ENCODE results near the gene C16orf95.

The C16orf95 gene

GRCh38 chr16:87306516-87306915 lies 10.7 kb downstream of the C16orf95 start:
- no peak overlapping the region for H3K27ac ChIP-seq (ENCODE audit: low read depth, low read length)
- no peak overlapping the region for H3K4me3 ChIP-seq (ENCODE audit: low read depth in 1 of 5, low read length in 5 of 5)
- H3K9me3 ChIP-seq (ENCODE audit: control insufficient read depth in 5 of 5, low read length in 5 of 5) = peaks cover 0 to 4% (median 0%) of the 10 kb centered on the region in 5 donors
- H3K4me1 ChIP-seq (ENCODE audit: control insufficient read depth in 5 of 5, insufficient read depth in 5 of 5, low read length in 5 of 5) = no peaks in the 10 kb centered on the region
- H3K9ac ChIP-seq (ENCODE audit: low read length in 5 of 5) = no peak overlapping the region
- H3K36me3 ChIP-seq (ENCODE audit: control insufficient read depth in 5 of 5, insufficient read depth in 5 of 5, low read length in 5 of 5) = no peaks in the 10 kb centered on the region
- no peaks in the 10 kb centered on the region for H3K27me3 ChIP-seq (ENCODE audit: control insufficient read depth in 5 of 5, insufficient read depth in 4 of 5, low read length in 5 of 5)

GRCh38 chr16:87305505-87306391 lies 11.4 kb downstream of the C16orf95 start:
- Histone ChIP-seq H3K36me3 (ENCODE audit: control insufficient read depth in 5 of 5, insufficient read depth in 5 of 5, low read length in 5 of 5) (no peaks in the 10 kb centered on the region), H3K4me3 (ENCODE audit: low read depth in 1 of 5, low read length in 5 of 5) (no peak overlapping the region), H3K27ac (ENCODE audit: low read depth, low read length) (no peak overlapping the region), H3K4me1 (ENCODE audit: control insufficient read depth in 5 of 5, insufficient read depth in 5 of 5, low read length in 5 of 5) (no peaks in the 10 kb centered on the region), H3K9ac (ENCODE audit: low read length in 5 of 5) (no peak overlapping the region), H3K27me3 (ENCODE audit: control insufficient read depth in 5 of 5, insufficient read depth in 4 of 5, low read length in 5 of 5) (no peaks in the 10 kb centered on the region), H3K9me3 (ENCODE audit: control insufficient read depth in 5 of 5, low read length in 5 of 5) (peaks cover 0 to 4% (median 0%) of the 10 kb centered on the region in 5 donors)

DNA sequence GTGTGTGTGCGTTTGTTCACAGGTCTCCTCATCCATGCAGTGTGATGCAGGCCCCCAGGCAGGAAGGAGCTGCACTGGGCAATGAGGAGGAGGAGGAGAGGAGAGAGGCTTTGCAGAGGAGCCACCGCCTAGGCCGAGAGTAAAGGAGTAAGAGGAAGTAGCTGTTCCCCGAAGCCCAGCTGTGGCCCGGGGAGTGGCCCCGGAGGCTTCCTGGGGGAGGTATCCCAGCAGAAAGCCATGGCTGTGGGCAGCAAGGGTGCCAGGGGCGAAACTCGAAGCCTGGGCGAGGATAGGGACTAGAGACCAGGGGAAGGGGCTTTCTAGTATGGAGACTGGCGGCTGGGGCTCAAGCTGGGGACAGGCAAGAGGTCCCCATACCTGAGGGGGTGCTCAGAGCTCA lies 12.2 kb downstream of the C16orf95 start:
- peaks cover 0 to 4% (median 0%) of the 10 kb centered on the region in 5 donors for H3K9me3 ChIP-seq (ENCODE audit: control insufficient read depth in 5 of 5, low read length in 5 of 5)
- H3K36me3 ChIP-seq (ENCODE audit: control insufficient read depth in 5 of 5, insufficient read depth in 5 of 5, low read length in 5 of 5) = no peaks in the 10 kb centered on the region
- no peak overlapping the region for H3K27ac ChIP-seq (ENCODE audit: low read depth, low read length)
- no peaks in the 10 kb centered on the region for H3K4me1 ChIP-seq (ENCODE audit: control insufficient read depth in 5 of 5, insufficient read depth in 5 of 5, low read length in 5 of 5)
- no peak overlapping the region for H3K4me3 ChIP-seq (ENCODE audit: low read depth in 1 of 5, low read length in 5 of 5)
- no peak overlapping the region for H3K9ac ChIP-seq (ENCODE audit: low read length in 5 of 5)
- H3K27me3 ChIP-seq (ENCODE audit: control insufficient read depth in 5 of 5, insufficient read depth in 4 of 5, low read length in 5 of 5) = no peaks in the 10 kb centered on the region

GRCh38 chr16:87303962-87304521 lies 13.2 kb downstream of the C16orf95 start:
- H3K27ac ChIP-seq (ENCODE audit: low read depth, low read length) = no peak overlapping the region
- no peaks in the 10 kb centered on the region for H3K4me1 ChIP-seq (ENCODE audit: control insufficient read depth in 5 of 5, insufficient read depth in 5 of 5, low read length in 5 of 5)
- peaks cover 0 to 4% (median 0%) of the 10 kb centered on the region in 5 donors for H3K9me3 ChIP-seq (ENCODE audit: control insufficient read depth in 5 of 5, low read length in 5 of 5)
- no peak overlapping the region for H3K4me3 ChIP-seq (ENCODE audit: low read depth in 1 of 5, low read length in 5 of 5)
- H3K27me3 ChIP-seq (ENCODE audit: control insufficient read depth in 5 of 5, insufficient read depth in 4 of 5, low read length in 5 of 5) = no peaks in the 10 kb centered on the region
- H3K9ac ChIP-seq (ENCODE audit: low read length in 5 of 5) = no peak overlapping the region
- peaks cover 0 to 4% (median 0%) of the 10 kb centered on the region in 5 donors for H3K36me3 ChIP-seq (ENCODE audit: control insufficient read depth in 5 of 5, insufficient read depth in 5 of 5, low read length in 5 of 5)

- Histone ChIP-seq H3K36me3 (ENCODE audit: control insufficient read depth in 5 of 5, insufficient read depth in 5 of 5, low read length in 5 of 5) (peaks cover 0 to 5% (median 0%) of the 10 kb centered on the region in 5 donors), H3K27ac (ENCODE audit: low read depth, low read length) (no peak overlapping the region), H3K9me3 (ENCODE audit: control insufficient read depth in 5 of 5, low read length in 5 of 5) (no peaks in the 10 kb centered on the region), H3K9ac (ENCODE audit: low read length in 5 of 5) (no peak overlapping the region), H3K27me3 (ENCODE audit: control insufficient read depth in 5 of 5, insufficient read depth in 4 of 5, low read length in 5 of 5) (no peaks in the 10 kb centered on the region), H3K4me3 (ENCODE audit: low read depth in 1 of 5, low read length in 5 of 5) (no peak overlapping the region), H3K4me1 (ENCODE audit: control insufficient read depth in 5 of 5, insufficient read depth in 5 of 5, low read length in 5 of 5) (no peaks in the 10 kb centered on the region)
These were observed 13.7 kb downstream of the C16orf95 start for GRCh38 chr16:87303431-87303930.

GRCh38 chr16:87298857-87299465 lies 18.2 kb downstream of the C16orf95 start:
- Histone ChIP-seq H3K27me3 (ENCODE audit: control insufficient read depth in 5 of 5, insufficient read depth in 4 of 5, low read length in 5 of 5) (no peaks in the 10 kb centered on the region), H3K36me3 (ENCODE audit: control insufficient read depth in 5 of 5, insufficient read depth in 5 of 5, low read length in 5 of 5) (peaks cover 0 to 5% (median 0%) of the 10 kb centered on the region in 5 donors), H3K4me3 (ENCODE audit: low read depth in 1 of 5, low read length in 5 of 5) (no peak overlapping the region), H3K9me3 (ENCODE audit: control insufficient read depth in 5 of 5, low read length in 5 of 5) (no peaks in the 10 kb centered on the region), H3K4me1 (ENCODE audit: control insufficient read depth in 5 of 5, insufficient read depth in 5 of 5, low read length in 5 of 5) (peaks cover 0 to 5% (median 0%) of the 10 kb centered on the region in 5 donors), H3K9ac (ENCODE audit: low read length in 5 of 5) (no peak overlapping the region), H3K27ac (ENCODE audit: low read depth, low read length) (no peak overlapping the region)

DNA sequence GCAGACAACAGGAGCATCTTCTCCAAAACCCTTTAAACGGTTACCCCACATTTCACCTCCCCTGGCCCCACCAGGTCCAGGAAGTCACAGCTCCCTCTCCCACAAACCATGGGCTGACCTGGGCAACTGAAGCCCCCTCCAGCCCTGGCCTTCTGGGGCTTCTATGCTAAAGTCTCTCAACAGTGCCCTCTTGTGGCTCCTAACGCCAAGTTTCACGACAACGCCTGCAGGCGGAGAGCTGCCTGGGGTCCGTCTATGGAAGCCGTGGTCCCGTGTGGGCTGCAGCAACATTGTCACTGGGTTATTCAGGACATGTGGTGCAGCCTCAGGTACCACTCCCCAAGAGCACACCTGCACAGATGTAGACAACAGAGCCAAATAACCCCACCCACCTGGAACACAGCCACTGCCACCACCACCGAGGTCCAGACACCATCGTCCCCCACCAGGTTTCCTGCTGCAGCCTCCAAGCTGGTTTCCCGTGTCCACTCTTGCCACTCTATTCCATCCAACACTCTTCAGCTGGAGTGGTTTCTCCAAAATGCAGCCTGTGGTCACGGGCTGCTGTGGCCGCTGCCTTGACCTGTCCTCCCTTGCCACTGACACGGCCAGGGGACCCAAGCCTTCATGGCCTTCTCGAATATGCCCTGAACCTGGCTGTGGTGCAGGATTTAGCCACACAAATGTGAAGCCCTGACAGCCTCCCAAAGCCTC lies 19.1 kb downstream of the C16orf95 start:
- Histone ChIP-seq H3K27me3 (ENCODE audit: control insufficient read depth in 5 of 5, insufficient read depth in 4 of 5, low read length in 5 of 5) (no peaks in the 10 kb centered on the region), H3K4me3 (ENCODE audit: low read depth in 1 of 5, low read length in 5 of 5) (no peak overlapping the region), H3K36me3 (ENCODE audit: control insufficient read depth in 5 of 5, insufficient read depth in 5 of 5, low read length in 5 of 5) (peaks cover 0 to 5% (median 0%) of the 10 kb centered on the region in 5 donors), H3K9me3 (ENCODE audit: control insufficient read depth in 5 of 5, low read length in 5 of 5) (no peaks in the 10 kb centered on the region), H3K4me1 (ENCODE audit: control insufficient read depth in 5 of 5, insufficient read depth in 5 of 5, low read length in 5 of 5) (peaks cover 0 to 5% (median 0%) of the 10 kb centered on the region in 5 donors), H3K27ac (ENCODE audit: low read depth, low read length) (no peak overlapping the region), H3K9ac (ENCODE audit: low read length in 5 of 5) (no peak overlapping the region)

DNA sequence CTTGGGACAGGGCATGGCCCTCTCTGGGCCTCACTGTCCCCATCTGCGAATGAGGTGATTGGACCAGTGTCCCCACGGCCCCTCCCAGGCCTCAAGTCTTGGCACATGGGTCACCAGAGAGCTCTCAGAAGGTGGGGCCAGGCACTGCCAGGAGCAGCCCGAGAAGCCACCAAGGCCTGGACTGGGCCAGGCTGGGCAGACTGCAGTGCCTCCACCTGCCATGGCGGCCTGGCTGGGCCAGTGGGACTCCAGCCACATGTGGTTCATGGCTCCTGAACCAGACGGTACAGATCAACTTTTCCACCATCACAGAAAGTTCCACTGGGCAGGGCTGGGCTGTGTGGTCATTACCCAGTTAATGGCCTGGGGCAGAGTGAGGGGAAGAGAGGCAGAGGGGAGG lies 19.8 kb downstream of the C16orf95 start:
- Histone ChIP-seq H3K27me3 (ENCODE audit: control insufficient read depth in 5 of 5, insufficient read depth in 4 of 5, low read length in 5 of 5) (no peaks in the 10 kb centered on the region), H3K4me3 (ENCODE audit: low read depth in 1 of 5, low read length in 5 of 5) (no peak overlapping the region), H3K9me3 (ENCODE audit: control insufficient read depth in 5 of 5, low read length in 5 of 5) (no peaks in the 10 kb centered on the region), H3K9ac (ENCODE audit: low read length in 5 of 5) (no peak overlapping the region), H3K27ac (ENCODE audit: low read depth, low read length) (no peak overlapping the region), H3K36me3 (ENCODE audit: control insufficient read depth in 5 of 5, insufficient read depth in 5 of 5, low read length in 5 of 5) (peaks cover 0 to 5% (median 0%) of the 10 kb centered on the region in 5 donors), H3K4me1 (ENCODE audit: control insufficient read depth in 5 of 5, insufficient read depth in 5 of 5, low read length in 5 of 5) (peaks cover 0 to 5% (median 0%) of the 10 kb centered on the region in 5 donors)

DNA sequence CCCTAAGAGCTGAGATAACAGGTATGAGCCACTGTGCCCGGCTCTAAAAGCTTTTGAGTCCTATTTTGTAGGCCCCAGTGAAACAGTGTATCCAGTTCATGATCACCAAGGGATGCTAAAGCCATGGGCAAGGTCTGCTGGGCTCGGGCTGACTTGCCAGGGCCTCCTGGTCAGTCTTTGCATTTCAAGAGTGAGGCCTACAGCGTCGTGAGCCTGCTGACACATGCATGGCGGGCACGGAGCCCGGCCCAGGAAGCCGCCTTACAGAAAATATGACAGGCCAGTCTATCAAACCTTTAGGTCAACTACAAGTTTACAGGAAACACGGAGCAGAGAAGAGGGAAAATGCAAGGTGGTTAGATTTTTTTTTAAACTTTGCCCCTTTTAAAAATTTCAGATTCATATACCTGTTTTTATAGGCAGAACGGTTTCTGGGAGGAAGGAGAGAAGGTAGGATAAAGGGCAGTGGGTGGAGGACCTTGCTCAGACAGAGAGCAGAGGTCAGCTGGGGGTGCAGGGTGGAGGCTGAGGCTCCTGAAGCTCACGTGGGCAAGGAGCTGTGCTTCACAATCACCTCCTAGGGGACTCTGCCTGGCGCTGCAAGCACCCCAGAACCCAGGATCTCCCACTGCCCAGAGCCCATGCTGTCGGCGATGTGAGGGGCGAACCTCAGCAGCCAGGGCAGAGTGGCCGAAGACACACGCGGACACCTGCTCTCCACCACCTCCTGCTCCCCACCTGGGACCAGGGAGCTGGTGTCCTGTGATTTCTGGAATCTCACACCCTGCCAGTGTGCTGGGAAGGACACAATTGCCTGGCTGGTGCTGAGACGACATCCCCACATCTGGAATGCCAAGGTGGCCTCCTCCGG lies 21.3 kb downstream of the C16orf95 start:
- Histone ChIP-seq H3K27me3 (ENCODE audit: control insufficient read depth in 5 of 5, insufficient read depth in 4 of 5, low read length in 5 of 5) (no peaks in the 10 kb centered on the region), H3K4me3 (ENCODE audit: low read depth in 1 of 5, low read length in 5 of 5) (no peak overlapping the region), H3K27ac (ENCODE audit: low read depth, low read length) (no peak overlapping the region), H3K9ac (ENCODE audit: low read length in 5 of 5) (no peak overlapping the region), H3K9me3 (ENCODE audit: control insufficient read depth in 5 of 5, low read length in 5 of 5) (peaks cover 0 to 7% (median 0%) of the 10 kb centered on the region in 5 donors), H3K4me1 (ENCODE audit: control insufficient read depth in 5 of 5, insufficient read depth in 5 of 5, low read length in 5 of 5) (peaks cover 0 to 5% (median 0%) of the 10 kb centered on the region in 5 donors), H3K36me3 (ENCODE audit: control insufficient read depth in 5 of 5, insufficient read depth in 5 of 5, low read length in 5 of 5) (peaks cover 0 to 5% (median 0%) of the 10 kb centered on the region in 5 donors)
